SK-MEL-5 (cell line): ENCODE data around the gene NINL. TPM values are rescaled to one million over a fixed set of nuclear protein-coding genes. Genes with fewer than 3 reads are reported as not detected.
A peak's percentile ranks its signal among the peaks of the same experiment; 100 is the strongest.
"Not testable (repeated sequence)": the region's sequence is repeated elsewhere in the genome, so short reads cannot be mapped to it uniquely, and the experiment has no call there.

ENCODE experiments used
- DNase-seq: peaks from one replicate; pipeline ENCODE4 v3.0.0-alpha.2; 2016; ENCODE audit warnings: low read depth, low spot score
- in situ Hi-C: cut with HindIII; loops from 2 replicates; pipeline ENCODE4 v1.10.0; 2016; ENCODE audit warnings: low sequenced_read_pairs, high pct_unique_total_duplicates, low pct_unique_long_range_greater_than_20kb
- polyA plus RNA-seq, 2 experiments: library from polyadenylated mRNA; depleted of rRNA; stranded (reverse); fragments of >200 nt; gene quantifications; 2 replicates each; pipeline ENCODE4 v1.2.3, GENCODE V29; 2015
- total RNA-seq: library from RNA; depleted of rRNA; stranded (reverse); fragments of >200 nt; shearing (Covaris generic); gene quantifications from 2 replicates; pipeline ENCODE4 v1.2.3, GENCODE V29; 2014; rRNA removed

The NINL gene
- 5.0 and 9.0 TPM in 2 replicates for total RNA-seq
- polyA plus RNA-seq (2015; cell fraction: cytosol; rRNA removed) = 4.8 and 6.4 TPM in 2 replicates
- polyA plus RNA-seq (2015; cell fraction: nucleus; rRNA removed) = 27.7 and 40.1 TPM in 2 replicates

GRCh38 chr20:25584905-25585704 is at the start of gene NINL:
NINL (minus strand) TSS chr20:25585531; CDS start chr20:25526587, 58,944 bp downstream.
- in situ Hi-C loops = no loop called here

GRCh38 chr20:25632940-25633790 is 47.8 kb upstream of the NINL start:
- in situ Hi-C loops = no loop called here
- DNase-seq = no peak

More at GRCh38 chr20:25584905-25585704, at the start of gene NINL:
- DNase-seq = peak; percentile 57

GRCh38 chr20:25630615-25631014 is 45.3 kb upstream of the NINL start:
- DNase-seq, in situ Hi-C loops: not testable (repeated sequence)

GRCh38 chr20:25629816-25630499 is 44.6 kb upstream of the NINL start:
- no peak for DNase-seq
- in situ Hi-C loops = no loop called here

- DNase-seq = no peak
- in situ Hi-C loops = no loop called here
These were observed 41.4 kb upstream of the NINL start for GRCh38 chr20:25626779-25627178.

- in situ Hi-C loops = no loop called here
- DNase-seq = no peak
These were observed 39.2 kb upstream of the NINL start for GRCh38 chr20:25624500-25624939.

- peak; percentile 98 for DNase-seq
- in situ Hi-C loops = no loop called here
These were observed 38.6 kb upstream of the NINL start, which contains the start of gene NANP for GRCh38 chr20:25623736-25624499. NANP (minus strand) TSS chr20:25624014; CDS start chr20:25623948, 66 bp downstream.

- peak; percentile 32 for DNase-seq
- in situ Hi-C loops = no loop called here
These were observed 37.9 kb upstream of the NINL start for GRCh38 chr20:25623225-25623735.

- in situ Hi-C loops = no loop called here
- DNase-seq = peak; percentile 11
These were observed 37.3 kb upstream of the NINL start for GRCh38 chr20:25622450-25623224.

GRCh38 chr20:25622049-25622448 is 36.7 kb upstream of the NINL start:
- in situ Hi-C loops = no loop called here
- no peak for DNase-seq

GRCh38 chr20:25619514-25619913 is 34.2 kb upstream of the NINL start:
- DNase-seq = no peak
- in situ Hi-C loops = no loop called here

GRCh38 chr20:25608774-25609173 is 23.4 kb upstream of the NINL start:
- in situ Hi-C loops = no loop called here
- DNase-seq = no peak

- in situ Hi-C loops = no loop called here
- no peak for DNase-seq
These were observed 20.9 kb upstream of the NINL start for GRCh38 chr20:25606094-25606695.

GRCh38 chr20:25605148-25605547 is 19.8 kb upstream of the NINL start:
- in situ Hi-C loops = no loop called here
- no peak for DNase-seq

- in situ Hi-C loops = no loop called here
- no peak for DNase-seq
These were observed 19.3 kb upstream of the NINL start for GRCh38 chr20:25604611-25605010.

- DNase-seq, in situ Hi-C loops: not testable (repeated sequence)
These were observed 17.6 kb upstream of the NINL start for GRCh38 chr20:25602914-25603309.
